ENCODE measurements around the gene GJC3.
"Not testable (repeated sequence)": the region's sequence is repeated elsewhere in the genome, so short reads cannot be mapped to it uniquely, and the experiment has no call there.

GRCh38 chr7:99973817-99974216 is 44.4 kb upstream of the GJC3 start:
- TF ChIP-seq, protein P1, sequence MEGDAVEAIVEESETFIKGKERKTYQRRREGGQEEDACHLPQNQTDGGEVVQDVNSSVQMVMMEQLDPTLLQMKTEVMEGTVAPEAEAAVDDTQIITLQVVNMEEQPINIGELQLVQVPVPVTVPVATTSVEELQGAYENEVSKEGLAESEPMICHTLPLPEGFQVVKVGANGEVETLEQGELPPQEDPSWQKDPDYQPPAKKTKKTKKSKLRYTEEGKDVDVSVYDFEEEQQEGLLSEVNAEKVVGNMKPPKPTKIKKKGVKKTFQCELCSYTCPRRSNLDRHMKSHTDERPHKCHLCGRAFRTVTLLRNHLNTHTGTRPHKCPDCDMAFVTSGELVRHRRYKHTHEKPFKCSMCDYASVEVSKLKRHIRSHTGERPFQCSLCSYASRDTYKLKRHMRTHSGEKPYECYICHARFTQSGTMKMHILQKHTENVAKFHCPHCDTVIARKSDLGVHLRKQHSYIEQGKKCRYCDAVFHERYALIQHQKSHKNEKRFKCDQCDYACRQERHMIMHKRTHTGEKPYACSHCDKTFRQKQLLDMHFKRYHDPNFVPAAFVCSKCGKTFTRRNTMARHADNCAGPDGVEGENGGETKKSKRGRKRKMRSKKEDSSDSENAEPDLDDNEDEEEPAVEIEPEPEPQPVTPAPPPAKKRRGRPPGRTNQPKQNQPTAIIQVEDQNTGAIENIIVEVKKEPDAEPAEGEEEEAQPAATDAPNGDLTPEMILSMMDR (IDR thresholded peaks at IDR 0.05): not testable (repeated sequence)
- TF ChIP-seq POLR2AphosphoS5, POLR2A (IDR thresholded peaks at IDR 0.05): not testable (repeated sequence)
